Activated CD8-positive, alpha-beta memory T cell treated with anti-CD3 and anti-CD28 coated beads for 24 hours (primary cell): ENCODE measurements around the gene SYT7.

Source experiments
- DNase-seq: peaks from one replicate; pipeline ENCODE4 v3.0.0-alpha.2; 2020

The SYT7 gene

DNA sequence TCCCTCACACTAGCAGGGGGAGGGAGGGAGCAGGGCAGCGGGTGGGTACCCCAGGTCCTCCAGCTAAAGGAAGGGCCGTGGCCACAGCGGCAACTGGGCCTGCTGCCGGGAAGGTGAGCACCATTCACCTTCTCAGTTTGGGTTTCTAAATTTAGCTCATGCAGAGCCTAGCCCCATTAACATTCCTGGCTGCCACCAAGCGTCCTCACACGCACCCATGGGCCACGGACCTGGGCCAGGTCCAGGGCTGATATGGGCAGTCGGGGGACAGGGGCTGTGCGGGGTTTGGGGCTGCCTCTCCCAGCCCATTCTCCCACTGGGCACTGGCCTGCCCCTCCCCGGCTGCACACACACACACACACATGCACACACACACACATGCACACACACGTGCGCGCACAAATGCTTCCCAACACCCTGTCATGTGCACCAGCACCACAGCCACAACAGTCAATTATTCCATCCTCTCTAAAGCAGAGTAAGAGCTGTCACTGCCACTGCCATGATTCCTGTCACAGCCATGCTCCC is 28.7 kb downstream of the SYT7 start:
- no peak for DNase-seq

DNA sequence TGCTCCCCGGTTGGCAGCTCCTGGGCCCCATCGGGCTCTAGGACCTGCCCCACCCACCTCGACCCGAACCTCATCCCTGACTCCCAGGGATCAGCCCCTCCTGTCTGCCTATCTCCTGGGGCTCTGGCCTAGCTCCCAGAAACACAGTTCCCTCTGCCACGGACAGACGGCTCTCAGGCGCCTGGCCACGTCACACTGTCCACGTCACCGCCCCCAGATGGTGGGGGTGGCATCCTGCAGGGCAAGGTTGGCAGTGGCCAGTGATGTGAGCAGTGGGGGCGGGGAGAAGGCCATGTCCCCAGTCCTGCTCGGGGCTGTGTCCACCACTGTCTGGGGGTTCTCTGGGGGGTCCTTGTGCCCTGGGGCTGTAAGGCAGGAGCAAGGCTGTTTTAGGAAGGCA is 29.2 kb downstream of the SYT7 start:
- DNase-seq, result no peak

DNA sequence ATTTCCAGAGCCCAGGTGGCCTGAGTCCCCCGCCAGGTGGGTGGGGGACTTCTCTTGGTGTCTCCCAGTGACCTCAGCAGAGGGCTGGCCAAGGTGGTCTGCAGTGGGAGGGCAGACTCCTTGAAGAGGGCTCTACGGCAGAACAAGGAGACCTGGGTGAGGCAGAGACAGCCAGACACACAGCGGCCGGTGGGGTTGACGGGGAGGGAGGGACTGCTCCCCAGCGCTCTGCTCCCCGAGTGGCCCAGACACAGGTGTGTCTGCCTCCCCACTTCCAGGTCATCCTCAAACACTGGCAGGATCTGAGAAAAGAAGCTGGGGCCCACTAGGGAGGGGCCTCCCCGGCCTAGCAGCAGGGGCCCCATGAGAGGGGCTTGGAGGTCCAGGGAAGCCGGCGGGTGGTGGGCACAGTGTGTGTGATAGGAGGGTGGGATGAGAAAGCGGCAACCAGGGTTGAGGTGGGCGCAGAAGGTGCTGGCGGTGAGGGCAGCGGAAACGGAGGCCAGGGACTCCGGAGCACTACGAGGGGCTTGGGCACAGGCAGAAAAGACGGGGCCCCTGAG is 30.1 kb downstream of the SYT7 start:
- DNase-seq, result no peak

DNA sequence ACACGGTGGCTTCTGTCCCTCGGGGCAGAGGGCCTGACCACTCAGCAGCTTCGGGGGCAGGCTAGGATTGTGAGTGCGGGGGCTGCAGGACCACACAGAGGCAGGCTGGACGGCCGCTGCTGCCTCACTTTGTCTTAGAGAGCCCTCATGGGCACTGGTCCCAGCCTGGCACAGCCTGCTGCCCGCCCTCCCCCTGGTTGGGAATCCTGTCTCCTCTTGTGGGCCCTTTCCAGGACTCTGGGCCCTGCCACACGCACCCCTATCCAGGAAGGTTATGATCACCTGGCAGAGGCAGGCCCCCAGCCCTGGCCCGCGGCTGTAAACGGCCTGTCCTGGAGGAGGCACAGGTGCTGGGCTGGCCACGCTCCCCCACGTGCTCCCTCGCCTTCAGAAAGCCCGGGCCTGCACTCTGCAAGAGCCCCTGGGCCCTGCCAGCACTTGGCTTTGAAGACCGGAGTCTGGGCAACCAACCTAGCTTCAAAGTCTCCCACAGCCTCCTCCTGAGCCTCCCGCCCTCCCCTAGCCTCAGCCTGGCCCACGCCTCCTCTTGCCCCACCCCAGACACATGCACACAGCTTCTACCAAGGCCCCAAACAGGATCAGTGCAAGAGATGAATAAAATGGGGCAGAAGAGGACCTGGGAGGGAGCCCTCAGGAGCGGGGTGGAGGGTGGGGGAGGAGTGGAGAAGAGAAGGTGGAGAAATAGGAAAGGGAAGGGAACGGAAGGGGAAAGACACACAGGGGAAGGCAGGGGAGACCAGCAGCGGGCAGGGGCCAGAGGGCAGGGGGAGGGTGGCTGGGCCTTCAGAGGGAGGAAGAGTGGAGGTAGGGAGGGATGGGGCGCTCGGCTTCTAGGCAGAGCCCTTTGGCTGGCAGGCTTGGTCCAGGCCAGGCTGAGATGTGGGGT is 31.0 kb downstream of the SYT7 start:
- no peak for DNase-seq

DNA sequence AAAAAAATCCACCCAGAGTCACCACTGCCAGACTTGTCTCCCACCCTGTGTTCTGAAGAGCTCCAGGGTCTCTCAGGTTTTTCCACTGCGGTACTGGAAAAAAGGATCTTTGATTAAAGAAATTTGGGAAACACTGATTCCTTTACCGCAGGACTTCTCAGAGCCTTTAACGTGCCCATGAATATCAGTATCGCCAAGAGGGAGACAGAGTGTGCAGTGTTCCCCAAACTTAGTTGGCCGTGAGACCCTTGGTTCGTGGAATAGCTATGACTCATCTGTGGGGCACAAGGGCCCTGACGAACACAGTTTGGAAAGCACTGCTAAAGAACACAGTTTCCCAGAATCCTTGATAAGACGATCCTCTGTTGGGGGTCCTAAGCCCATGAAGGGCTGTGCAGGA is 31.7 kb downstream of the SYT7 start:
- DNase-seq, result no peak

DNA sequence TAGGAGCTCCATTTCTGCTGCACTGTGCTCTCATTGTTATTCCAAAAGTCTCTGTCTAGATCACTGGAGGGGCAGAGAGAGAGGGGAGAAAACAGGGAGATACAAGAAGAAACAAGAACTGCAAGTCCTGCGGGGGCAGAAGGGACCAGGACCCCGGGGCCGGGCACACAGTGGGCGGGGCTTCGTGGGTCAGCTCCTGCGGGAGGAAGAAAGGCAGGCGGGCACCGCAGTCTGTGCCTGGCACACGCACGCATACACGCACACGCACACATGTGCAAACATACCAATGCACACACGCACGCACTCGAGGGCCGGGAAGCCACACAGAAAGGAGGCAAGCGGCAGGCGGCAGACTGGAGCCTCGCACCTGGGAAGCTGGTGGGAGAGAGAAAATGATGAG is 33.6 kb downstream of the SYT7 start:
- no peak for DNase-seq

DNA sequence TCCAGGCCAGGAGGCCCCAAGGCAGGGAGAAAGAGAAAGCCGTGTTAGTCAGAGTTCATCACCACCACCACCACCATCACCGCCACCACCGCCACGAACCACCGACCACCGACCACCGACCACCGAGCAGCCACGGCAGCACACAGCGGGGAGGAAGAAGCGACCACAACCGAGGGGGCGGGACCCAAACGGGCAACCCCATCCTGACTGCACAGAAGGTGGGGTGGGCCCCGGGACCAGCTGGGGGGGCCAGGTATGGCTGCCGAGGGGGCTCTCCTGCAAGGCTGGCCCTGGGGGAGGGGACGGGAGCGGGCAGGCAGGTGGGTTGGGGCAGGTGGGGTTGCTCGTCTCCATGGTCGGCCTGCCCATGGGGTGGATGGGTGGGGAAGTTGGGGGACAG is 34.2 kb downstream of the SYT7 start:
- DNase-seq, result no peak

DNA sequence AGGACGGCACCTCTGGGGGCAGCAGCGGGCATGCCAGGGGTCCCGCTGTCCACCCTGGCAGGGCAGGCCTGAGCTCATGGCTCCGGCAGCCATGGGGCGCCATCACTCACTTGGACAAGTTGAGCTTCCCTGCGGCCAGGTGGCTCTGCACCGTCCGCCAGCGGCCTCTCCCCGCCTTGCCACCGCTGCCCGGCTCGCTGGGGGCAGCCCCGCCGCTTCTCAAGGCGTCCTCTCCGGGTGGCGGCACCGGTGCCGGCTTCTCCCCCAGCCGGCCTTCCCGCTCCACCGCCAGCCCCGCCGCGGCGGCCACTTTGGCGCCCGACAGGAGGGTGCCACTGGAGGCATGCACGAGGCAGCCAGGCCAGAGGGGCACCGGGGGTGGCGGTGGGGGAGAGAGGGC is 35.0 kb downstream of the SYT7 start:
- no peak for DNase-seq

DNA sequence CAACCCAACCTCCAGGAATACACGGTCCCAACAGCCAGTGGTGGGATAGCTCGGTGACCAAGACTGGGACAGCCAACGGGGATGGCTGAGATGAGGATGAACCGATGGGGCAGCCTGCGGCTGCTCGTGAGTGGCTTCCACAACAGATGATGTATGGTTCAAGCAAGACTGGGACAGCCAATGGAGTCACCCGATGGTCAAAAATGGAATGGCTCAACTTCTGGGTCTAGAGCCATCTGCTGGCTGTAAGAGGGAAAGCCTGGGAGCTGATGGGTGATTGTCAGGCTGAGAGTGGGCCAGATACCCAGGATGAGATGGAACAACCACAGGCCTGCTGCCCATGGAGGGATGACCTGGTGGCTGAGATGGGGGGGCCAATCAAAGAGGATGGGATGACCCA is 35.5 kb downstream of the SYT7 start:
- DNase-seq, result no peak

DNA sequence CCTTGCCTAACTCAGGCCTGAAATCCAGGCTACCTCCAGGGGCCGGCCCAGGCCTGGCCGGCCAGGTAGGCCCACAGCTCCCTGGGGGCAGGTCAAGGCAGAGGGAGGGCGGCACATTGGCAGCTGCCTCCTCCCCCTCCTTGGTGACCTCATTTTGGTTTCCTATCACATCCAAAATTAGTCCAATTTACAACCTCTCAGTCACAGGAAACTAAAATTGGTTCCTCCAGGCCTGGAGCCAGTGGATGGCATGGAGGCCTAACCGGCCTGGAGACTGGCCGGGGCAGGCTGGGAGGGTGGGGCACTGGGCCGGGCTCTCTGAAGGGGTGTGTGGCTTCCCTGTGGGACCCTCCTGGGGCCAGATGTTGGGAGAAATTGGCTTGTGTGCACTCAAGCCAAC is 36.4 kb downstream of the SYT7 start:
- no peak for DNase-seq

DNA sequence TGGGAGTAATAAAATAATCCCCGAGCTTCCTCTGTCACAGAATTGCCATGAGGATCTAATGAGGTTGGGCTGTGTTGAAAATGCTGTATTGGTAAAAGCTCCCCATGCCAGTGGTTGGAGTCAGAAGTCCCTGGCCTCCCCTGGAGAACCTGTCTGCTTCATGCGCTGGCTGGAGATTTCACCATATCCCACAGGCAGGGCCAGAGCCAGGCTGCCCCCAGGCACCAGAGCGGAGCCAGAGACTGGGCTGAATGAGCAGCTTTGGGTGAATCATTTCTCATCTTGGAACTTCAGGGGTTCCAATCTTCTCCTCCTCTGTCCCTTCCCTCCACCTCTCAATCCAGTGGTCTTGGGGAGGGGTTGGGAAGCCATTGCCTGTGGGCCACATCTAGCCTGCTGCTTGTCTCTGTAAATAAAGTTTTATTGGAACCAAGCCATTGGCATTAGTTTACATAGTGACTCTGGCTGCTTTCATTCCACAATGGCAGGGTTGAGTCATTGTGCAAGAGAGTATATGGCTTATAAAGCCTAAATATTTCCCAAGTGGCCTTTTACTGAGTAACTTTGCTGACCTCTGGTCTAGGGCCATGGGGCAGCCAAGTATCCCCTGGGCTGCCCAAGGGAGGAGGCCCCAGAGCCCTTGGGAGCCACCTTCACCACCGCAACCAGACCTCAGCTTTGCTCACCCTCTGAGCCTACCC is 37.1 kb downstream of the SYT7 start:
- no peak for DNase-seq

DNA sequence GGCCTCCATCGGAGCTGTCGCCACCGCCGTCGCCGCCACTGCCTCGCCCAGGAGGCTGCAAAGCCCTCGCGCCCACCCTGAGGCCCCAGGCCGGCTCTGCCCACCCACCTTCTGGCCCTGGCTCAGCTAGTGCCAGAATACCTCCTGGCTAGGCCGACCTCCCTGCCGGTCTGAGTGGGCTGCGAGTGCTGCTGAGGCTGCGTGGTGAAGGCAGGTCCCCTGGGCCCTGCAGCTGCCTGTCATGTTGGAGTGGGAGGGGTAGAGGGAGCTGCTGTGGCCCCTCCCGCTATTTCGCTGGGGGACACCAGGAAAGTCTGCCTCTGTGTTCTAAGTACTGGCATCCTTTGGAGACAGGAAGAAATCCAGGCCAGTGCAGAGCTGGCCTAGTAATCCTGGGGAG is 38.2 kb downstream of the SYT7 start:
- no peak for DNase-seq

DNA sequence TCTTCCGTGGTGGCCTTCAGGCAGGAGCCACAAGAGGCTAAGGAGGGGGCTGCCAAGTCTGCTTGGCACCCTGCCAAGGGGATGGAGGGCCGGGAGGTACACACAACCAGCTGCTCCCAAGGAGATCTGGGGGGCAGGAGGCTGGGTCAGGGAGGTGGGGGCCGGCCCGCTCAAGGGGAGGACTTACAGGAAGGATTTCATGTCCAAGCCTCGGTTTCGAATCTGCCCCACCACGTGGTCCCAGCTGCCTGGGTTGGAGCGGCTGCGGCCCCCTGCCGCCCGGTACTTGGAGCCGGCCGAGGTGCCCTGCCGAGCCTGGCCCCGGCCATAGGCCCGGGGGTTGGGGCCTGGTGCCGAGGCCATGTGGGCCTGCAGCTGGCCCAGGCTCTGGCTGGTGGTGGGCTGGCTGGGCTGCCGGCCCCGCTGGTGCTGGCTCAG is 38.8 kb downstream of the SYT7 start:
- DNase-seq, result no peak

DNA sequence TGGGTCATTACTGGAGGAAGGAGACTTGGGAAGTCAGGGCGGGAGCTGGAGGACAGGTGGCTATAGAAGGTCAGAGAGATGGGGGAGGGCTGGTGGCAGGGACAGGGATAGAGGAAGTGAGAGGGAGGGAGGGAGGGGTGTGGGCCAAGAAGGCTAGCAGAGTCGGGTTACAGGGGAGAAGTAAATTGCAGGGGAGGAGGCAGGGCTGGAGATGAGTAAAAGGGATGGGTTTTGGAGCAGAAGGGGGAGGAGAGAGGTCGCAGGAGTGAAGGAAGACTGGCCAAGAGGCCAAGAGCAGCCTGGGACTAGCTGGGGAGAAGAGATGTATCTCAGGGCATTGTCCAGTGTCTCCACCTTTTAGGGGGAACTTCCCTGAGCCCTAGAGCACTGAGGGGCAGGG is 39.3 kb downstream of the SYT7 start:
- no peak for DNase-seq

DNA sequence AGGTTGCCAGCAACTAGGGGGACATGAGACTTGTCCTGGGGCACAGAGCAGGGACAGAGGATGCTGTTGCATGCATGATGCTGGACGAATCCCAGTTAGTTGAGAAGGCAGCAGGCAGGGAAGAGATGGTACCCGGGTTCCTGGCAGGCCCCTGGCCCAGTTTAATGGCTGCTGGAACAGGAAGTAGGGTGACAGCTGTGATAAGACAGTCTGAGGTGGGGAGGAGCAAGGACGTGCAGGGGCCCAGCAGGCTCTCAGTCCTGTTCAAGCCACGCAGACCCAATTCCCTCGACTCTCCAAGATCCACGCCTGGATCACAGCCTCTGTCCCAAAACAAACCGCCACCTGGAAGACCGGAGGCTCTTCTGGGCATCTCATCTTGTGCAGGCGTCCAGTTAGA is 40.3 kb downstream of the SYT7 start:
- no peak for DNase-seq

DNA sequence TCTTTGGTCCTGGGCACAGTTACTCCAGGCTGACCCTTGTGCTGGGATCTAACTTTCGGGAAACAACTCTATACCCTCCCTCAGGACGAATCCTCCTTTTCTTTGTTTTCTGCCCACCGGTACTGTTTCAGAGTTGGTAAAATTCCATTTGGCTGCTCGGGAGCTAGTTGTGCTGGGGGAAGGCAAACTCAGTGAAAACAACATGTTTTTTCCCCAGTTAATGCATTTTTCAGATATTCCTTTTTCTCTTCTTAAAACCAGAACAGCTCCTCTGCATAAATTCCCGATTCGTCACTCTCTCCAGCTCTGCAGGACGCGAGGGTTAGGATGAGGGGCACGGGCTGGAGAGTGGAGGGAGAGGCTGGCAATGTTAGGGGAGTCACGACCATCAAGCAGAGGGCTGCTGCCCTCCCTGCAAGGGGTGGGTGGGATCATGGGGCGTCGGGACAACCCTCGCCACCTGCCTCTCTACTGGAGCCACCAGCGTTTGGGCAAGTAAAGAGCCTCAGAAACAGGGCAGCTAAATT is 41.0 kb downstream of the SYT7 start:
- DNase-seq, result no peak

DNA sequence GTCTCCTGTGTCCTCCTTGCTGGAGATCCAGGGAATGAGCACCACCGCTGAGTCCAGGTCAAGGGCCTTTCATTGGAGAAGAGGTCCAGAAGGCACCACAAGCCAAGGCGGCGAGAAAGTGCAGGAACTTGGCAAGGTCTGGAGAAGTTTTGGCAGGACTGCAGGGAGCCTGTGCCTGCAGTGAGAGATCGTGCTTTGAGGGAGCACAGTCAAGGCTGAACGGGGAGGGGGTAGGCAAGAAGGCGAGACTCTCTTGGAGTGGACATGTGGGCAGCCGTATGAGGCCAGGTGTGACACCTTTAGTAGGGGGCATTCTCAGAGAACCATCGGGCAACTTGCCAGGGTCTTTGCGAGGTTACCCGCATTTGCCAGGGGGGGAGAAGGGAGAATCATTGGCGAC is 41.9 kb downstream of the SYT7 start:
- DNase-seq, result no peak

DNA sequence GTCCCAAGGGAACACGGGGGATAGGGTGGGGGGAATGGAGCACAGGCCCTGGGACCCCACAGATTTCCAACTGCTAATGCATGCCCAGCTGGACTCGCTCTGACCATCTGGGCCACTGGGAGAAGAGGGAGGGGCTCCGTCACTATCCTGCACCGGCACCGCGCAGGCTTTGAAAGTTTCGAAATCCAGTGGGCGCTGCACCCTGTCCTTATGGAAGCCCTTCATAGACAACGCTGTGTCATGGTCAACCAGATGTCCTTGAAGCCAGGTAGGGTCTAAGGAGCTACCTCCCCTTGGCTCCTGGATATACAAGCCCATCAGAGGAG is 42.3 kb downstream of the SYT7 start:
- DNase-seq, result no peak

DNA sequence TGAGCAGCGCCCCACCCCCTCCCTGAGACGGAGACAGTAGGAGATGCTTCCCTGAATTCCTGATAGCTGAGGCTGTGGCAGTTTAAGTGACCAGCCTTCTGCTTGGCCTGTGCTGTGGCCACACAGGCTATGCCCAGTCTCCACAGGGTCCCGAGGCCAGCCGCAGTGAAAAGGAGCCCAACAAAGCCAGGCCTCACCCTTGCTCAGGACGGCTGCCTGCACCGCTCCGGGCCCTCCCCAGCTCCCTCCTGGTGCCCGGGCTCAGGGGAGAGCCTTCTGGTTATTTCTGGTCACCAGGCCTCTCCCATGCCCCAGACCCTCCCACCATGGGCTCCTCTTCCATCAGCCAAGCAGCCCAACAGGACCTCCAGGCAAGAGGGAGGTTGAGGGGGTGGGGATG is 43.5 kb downstream of the SYT7 start:
- no peak for DNase-seq

DNA sequence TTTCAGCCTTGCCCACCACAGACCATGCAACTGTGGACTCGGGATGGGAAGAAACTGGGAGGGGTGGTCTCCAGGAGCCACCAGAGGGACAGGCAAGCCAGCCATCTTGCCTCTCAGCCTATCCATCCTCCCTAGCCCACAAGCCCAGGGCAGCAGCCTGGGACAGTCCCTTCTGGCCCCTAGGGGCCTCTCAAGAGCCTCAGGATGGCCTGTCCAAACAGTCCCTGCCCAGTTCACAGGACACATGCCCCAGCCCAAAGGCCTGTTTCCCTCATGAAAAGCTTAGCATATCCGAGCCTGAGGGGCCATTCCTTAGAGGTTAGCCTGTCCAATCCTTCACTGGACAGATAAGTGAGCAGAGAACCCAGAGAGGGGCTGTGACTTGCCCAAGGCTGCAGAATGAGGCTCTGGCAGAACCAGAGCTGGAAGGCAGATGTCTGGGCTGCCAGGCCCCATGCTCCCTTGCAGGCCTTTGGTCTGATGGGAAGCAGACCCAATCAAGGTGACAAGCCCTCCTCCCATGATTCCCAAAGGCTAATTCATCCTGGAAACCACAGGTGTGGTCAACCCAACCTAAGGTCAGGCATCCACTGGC is 44.1 kb downstream of the SYT7 start:
- DNase-seq, result no peak

DNA sequence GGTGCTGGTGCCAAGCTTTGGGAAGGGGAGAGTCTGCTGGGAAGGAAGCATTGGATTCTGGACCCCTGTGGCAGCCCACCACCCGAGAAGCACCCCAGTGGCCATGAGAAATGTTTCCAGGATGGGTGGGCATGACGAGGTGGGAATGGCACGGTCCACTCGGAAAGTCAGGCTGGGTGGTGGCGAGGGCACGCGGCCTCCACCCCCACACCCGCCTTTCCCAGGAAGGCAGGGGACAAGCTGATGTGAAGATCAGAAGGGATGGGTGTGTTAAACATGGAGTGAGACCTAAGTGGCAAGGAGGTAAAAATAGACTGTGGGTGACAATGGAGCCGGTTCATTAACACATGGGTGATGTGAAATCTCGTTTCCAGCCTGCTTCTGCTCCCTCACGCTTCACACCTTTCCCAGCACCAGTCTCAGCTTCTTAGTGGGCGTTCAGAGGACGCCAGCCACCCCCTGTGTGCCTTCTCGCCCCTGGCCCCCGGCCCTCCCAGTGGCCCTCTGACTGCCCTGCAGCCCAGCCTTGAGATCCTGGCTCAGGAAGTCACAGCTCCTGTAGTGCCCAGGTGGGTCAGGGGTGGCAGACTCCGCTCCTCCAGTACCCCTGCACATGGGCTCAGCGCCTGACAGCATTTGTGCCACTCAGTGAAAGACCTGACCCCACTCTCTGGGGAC is 44.7 kb downstream of the SYT7 start:
- no peak for DNase-seq

DNA sequence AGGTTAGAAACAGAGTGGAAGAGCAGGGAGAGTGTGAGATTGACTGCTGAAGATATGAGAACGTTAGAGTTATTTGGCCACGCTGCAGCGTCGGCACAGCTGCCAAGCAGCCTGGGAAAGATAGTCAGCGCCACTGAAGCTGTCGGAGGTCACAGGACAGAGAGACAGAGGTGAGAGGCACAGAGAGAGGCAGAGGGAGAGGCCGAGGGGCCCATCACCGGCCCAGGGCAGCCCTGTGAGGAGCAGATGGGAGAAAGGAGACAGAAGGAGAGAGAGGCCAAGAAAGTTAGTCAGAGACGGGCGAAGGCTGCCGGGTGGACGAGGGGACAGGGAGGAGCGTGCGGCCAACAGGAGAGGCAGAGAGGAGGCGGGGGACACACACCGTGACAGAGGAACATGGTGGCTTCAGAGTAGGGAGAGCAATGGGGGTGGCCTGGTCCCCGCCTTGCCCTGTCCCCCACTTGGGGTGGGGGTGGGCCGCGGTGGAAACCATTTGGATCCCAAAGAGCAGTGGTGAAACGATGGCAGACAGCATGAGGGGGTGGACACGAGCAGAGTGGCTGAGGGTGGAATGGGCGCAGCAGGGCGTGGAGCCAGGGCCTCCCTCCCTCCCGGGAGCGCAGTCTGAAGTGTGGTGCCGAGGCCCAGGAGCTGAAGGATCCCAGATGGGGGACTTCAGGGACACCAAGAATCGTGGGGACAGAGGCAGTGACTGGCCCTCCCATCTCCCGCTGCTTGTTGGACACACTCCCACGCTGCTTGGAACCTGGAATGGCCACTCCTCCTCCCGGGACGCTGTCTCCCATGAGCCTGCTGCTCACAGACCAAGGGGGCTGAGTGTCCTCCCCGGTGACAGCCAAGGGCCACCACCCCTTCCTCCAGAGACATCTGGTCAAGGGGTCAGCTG is 45.7 kb downstream of the SYT7 start:
- DNase-seq, result no peak
